ENCODE measurements around the gene RAB11FIP5. TPM values are rescaled to one million over a fixed set of nuclear protein-coding genes. Genes with fewer than 3 reads are reported as not detected.

Gene RAB11FIP5
- total and polyA plus RNA-seq, 2 of the 4 experiments (the other 2 are of a cell fraction), result 21.5 to 34.5 TPM

- H2AK9ac ChIP-seq (replicated peaks; ENCODE audit: low read depth, low read length, poor library complexity), result no peak overlapping the region
- no peak overlapping the region for H2BK5ac ChIP-seq (ENCODE audit: low read depth, low read length, poor library complexity, severe bottlenecking)
- no peak overlapping the region for H3K18ac ChIP-seq (ENCODE audit: low read depth, low read length)
- intact Hi-C loops (cut with micrococcal nuclease) (no loop called here), dilution Hi-C loops (cut with HindIII; ENCODE audit: low sequenced_read_pairs, unreplicated experiment) (no loop called here), in situ Hi-C loops (cut with MboI; ENCODE audit: low sequenced_read_pairs) (no loop called here)
- H4K20me1 ChIP-seq (ENCODE audit: insufficient read depth, low read length), result no peaks in the 10 kb centered on the region; the same call in none of the 2 replicates
- H2BK15ac ChIP-seq (ENCODE audit: low read depth, low read length), result no peak overlapping the region
- no peaks in the 10 kb centered on the region for H3K9me3 ChIP-seq (ENCODE audit: control insufficient read depth, insufficient read depth, low read length)
- H3K79me1 ChIP-seq (ENCODE audit: low read depth in 1 of 2, low read length in 2 of 2), result peaks cover 3 to 10% of the 10 kb centered on the region in 2 experiments; a peak in 2 of 4 replicates
- no peak overlapping the region for H3K4me3 ChIP-seq (ENCODE audit: insufficient read depth, low read depth, low read length)
- H3K9me1 ChIP-seq (ENCODE audit: insufficient read depth, low read length), result peaks cover 9% of the 10 kb centered on the region; the same call in 1 of the 2 replicates
- no peak for ATAC-seq (ENCODE audit: low read depth)
- 89% methylated on average over 3 of the region's 7 CpGs; no CpG with 5 or more reads in 1 of the 2 experiments for WGBS, 2 experiments (ENCODE audit: extremely low coverage in 2 of 2, insufficient read length in 1 of 2)
- no peak overlapping the region for H3K56ac ChIP-seq (ENCODE audit: extremely low read depth, insufficient read depth, low read length)
- H4K91ac ChIP-seq (ENCODE audit: insufficient read depth, low read depth, low read length), result no peak overlapping the region
- H3K27ac ChIP-seq (ENCODE audit: insufficient read depth, low read length), result no peak overlapping the region
- TF ChIP-seq POLR2A (IDR thresholded peaks at IDR 0.05; ENCODE audit: low read depth, low read length) (no peak), MAFK (IDR thresholded peaks at IDR 0.05; ENCODE audit: low read depth, low read length) (no peak), CEBPB (IDR thresholded peaks at IDR 0.05; ENCODE audit: low read depth, low read length) (0 out of 2 replicates have a peak, but pooled peaks have one; percentile 10)
- no peak overlapping the region for H3K14ac ChIP-seq (replicated peaks; ENCODE audit: low read depth, low read length)
- H3K4me2 ChIP-seq (ENCODE audit: low read depth, low read length), result no peak overlapping the region
- H3K27me3 ChIP-seq (ENCODE audit: control insufficient read depth, insufficient read depth, low read length), result no peaks in the 10 kb centered on the region
- H2AFZ ChIP-seq (replicated peaks; ENCODE audit: low read length, poor library complexity), result no peak overlapping the region
- no peaks in the 10 kb centered on the region for H3K4me1 ChIP-seq (ENCODE audit: control insufficient read depth, insufficient read depth, low read length)
- CTCF ChIA-PET, result interaction anchor here (0.6 kb wide), 1 partner anchor 15 kb away, joined by 3 read pairs; no protein-coding TSS in a partner anchor
- no peak overlapping the region for H3K9ac ChIP-seq (ENCODE audit: low read depth, low read length)
- H2BK120ac ChIP-seq (ENCODE audit: low read depth, low read length), result no peak overlapping the region
- no peak overlapping the region for H4K8ac ChIP-seq (ENCODE audit: low read depth in 2 of 2, low read length in 2 of 2)
- no peak overlapping the region for H4K5ac ChIP-seq (ENCODE audit: low read depth, low read length)
- no peak overlapping the region for H2AK5ac ChIP-seq (ENCODE audit: low read depth, low read length)
- no peak overlapping the region for H2BK20ac ChIP-seq (ENCODE audit: low read depth, low read length)
- no peak overlapping the region for H3K4ac ChIP-seq (ENCODE audit: low read depth, low read length)
- H3K36me3 ChIP-seq (ENCODE audit: control insufficient read depth, insufficient read depth, low read length), result peaks cover 5% of the 10 kb centered on the region
- H3K23ac ChIP-seq (ENCODE audit: low read depth, low read length), result no peak overlapping the region
- BruUV-seq (replicated peaks), result no TSS peak
- DNase-seq, result no peak
- POLR2A ChIA-PET (ENCODE audit: unreplicated experiment), result no interaction called here
Measured at GRCh38 chr2:73034661-73035375, 77.9 kb downstream of the RAB11FIP5 start.
